NCI-H2081 treated with DMSO at 0.1 percent for 48 hours (cell line): ENCODE measurements around the gene MYH13.

Experiments used
- DNase-seq: peaks from one replicate; lab custom pipeline; 2025; lab: John Stamatoyannopoulos, UW

MYH13 gene

DNA sequence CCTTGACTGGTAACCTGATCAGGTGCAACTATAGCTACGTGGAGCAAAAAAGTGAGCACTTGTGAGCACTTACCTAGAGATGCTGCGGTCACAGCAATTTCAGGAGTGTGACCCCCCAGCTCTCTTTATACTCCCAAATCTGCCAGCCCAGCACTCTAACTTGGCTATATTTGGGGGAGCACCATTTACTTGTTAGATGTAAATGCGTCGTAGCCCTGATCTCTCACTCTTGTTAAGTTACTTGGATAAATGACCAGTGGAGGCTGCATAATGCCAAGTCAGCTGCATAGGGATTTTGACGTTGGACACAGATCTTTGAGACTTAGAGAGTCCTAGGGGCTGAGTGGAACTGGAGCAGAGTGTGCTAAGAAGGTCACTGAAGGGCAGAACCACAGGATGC, at the start of gene MYH13:
TSS of gene MYH13 (minus strand) at position 101 of the 400 bp plus-strand sequence. CDS start 8,476 bp downstream, outside the sequence.
- no peak for DNase-seq

- DNase-seq: no peak
Measured at GRCh38 chr17:10421900-10422542, 49.2 kb upstream of the MYH13 start, which contains the start of gene MYH8. TSS of gene MYH8 (minus strand) at chr17:10421950. CDS start at chr17:10420227, 1,723 bp downstream.

DNA sequence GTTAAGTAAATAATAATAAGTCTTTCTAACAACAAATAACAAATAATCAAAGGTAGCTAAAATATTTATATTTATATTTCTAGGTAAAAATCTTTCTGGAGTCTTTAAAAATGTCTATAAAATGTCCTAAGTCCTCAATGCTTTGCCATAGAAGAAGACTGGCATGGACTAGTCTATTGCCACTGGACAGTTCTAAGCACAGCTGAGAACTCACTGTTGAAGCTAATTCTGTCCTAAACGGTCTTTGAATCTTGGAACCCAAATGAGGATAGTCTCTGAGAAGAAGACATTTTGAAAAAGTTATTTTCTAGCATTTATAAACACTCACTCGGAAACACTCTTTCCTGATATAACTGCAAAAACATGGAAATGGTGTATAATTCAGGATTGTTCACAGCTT, 48.4 kb upstream of the MYH13 start:
- DNase-seq: no peak

GRCh38 chr17:10420811-10421210, 48.0 kb upstream of the MYH13 start:
- no peak for DNase-seq

DNA sequence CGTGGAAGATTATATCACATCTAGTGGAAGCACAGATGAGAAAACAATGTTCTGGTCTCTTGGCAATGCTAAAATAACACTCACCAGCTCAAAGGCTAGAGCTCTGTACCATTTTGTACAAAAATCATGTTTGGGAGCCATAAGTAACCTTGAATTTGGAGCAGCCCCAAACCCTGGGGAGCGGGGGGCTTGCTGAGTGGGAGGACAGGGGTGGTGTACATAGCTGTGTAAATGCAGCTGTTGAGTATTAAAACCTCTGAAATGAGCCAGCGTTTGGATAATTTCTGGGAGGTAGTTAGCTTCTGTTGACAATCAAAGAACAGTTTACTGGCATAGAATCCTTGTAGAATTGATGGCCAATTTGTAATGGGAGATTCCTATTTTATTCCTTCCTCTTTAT, 44.6 kb upstream of the MYH13 start:
- no peak for DNase-seq

- DNase-seq: no peak
Measured at GRCh38 chr17:10415161-10415560, 42.4 kb upstream of the MYH13 start.

DNA sequence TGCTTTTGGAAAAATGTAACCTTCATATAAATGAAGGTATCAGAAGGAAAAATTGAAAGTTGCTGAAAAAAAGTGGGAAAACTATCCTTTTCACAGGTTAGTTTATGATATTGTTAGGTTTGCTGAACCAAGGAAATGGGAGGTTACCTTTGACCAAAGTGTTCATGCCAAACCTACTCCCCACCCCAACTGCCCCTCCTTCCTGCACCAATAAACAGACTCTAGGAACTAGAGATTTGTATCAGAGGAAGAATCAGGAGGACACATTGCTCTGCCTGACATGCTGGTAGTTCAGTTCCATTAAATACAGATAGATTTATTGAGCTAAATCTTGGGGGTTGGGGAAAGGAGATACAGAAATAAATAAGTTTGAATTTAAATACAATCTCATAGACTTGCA, 30.8 kb upstream of the MYH13 start:
- no peak for DNase-seq

DNA sequence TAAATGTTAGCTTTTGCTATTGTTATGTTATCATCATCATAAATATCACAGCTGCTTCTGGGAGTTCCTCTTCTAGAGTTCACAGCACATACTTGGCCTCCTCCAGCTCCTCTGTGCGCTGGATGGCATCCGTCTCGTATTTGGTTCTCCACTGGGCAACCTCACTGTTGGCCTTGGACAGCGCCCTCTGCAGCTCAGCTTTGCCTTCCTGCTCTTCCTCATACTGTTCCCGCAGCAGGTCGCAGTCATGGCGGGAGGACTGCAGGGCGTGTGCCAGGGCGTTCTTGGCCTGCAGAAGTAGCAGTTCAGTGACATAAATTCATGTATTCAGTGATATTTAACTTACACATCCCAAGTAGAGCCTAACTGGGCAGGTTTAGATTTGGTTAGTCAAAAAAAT, 25.5 kb upstream of the MYH13 start:
- DNase-seq: no peak

- no peak for DNase-seq
Measured at GRCh38 chr17:10396524-10397163, 23.8 kb upstream of the MYH13 start.

- DNase-seq: no peak
Measured at GRCh38 chr17:10394201-10394887, 21.5 kb upstream of the MYH13 start.

- no peak for DNase-seq
Measured at GRCh38 chr17:10392880-10393279, 20.1 kb upstream of the MYH13 start.

DNA sequence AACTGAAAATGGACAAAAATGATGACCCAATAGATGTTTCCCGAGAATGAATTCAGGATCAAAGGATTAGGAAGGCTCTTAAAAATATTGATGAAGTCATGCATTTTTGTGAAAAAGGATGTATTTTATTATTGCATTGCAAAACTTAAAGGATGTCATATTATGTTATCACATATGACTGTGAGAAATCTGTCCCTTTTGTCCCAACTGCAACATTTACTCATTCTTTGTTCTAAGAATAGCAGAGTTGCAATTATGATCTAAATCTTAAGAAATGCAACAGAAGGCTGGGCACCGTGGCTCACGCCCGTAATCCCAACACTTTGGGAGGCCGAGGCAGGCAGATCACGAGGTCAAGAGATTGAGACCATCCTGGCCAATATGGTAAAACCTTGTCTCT, 13.1 kb upstream of the MYH13 start:
- DNase-seq: no peak

DNA sequence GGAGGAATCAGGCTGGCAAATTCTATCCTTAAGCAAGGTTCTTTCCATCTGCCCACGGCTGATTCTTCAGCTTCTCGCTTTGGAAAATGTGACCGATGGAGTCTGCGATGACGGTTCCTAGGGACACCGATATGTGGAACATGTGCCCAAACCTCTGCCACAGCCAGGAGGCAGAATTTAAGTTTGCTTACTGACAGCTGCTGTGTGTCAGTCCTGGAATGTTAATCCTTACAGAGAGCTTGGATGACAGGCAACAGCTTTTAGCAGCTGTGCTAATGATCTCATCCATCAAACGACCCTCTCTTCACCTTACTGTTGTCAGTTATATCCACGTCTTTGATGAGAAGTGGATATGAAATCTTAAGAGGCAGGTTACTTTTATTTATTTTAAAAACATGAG, 11.4 kb upstream of the MYH13 start:
- DNase-seq: no peak

GRCh38 chr17:10380631-10381408, 8.0 kb upstream of the MYH13 start:
- no peak for DNase-seq

DNA sequence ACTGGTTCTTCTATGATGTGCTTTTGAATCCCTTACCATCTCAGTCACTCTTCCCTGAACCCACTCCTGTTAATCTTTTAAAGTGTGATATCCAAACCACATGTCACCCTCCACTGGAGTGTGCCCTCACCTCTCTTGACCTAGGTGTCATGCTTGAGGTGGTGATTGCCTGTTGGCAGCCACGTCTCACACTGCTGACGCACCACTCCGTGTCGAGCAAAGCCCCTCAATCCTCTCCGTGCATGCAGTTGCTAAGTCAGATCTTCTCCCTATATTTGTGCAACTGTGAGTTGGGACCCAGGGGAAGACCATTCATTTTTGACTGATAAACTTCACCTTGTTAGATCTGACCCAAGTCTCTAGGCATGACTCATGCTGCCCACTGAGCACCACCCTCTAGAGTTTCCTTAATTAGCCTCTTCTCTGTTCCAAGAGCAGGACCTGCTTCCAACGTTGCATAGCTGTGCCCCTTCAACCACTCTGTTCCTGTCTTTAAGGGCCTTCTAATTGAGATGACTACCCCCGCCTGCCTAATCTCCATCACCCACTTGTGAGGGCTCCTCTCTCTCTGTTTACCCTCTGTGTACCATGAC, 2.7 kb downstream of the MYH13 start:
- DNase-seq: no peak

GRCh38 chr17:10369239-10369638, 3.6 kb downstream of the MYH13 start:
- DNase-seq: no peak

DNA sequence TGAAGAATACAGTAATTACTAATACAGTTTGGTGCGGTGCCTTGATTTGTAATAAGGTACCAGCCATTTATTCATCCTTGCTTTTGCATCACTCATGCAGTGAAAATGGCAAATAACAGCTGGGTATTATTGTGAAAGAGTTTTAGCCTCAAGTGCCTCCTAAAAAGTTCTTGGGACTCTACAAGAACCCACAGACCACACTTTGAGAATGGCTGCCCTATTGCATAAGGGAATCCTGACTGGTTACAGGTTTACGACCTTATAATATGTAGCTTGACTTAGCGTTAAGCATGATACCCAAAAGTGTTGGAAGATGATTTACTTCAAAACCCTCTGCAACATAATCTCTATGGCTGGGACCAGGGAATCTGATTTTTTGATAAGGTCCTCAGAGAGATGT, 4.2 kb downstream of the MYH13 start:
- no peak for DNase-seq

GRCh38 chr17:10360578-10360977, 12.2 kb downstream of the MYH13 start:
- no peak for DNase-seq

- no peak for DNase-seq
Measured at GRCh38 chr17:10357768-10358167, 15.0 kb downstream of the MYH13 start.

DNA sequence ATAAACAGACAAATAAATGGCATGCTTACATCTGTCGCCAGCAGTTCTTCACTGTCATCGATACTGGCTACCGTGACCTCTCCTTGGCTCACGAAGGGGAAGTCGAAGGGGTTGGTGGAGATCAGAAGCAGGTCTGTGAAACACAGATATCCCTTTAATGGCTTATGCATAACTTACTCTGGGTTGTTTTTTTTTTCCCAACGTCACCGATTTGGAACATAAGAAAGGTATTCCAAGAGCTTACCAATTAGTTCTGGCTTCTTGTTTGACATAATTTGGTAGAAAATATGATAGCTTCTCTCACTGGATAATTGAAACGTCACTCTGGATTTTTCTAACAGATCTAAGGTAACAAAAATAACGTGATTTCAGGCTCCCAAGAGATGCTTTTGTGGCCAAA, 18.2 kb downstream of the MYH13 start:
- no peak for DNase-seq

- no peak for DNase-seq
Measured at GRCh38 chr17:10352893-10353292, 19.9 kb downstream of the MYH13 start.

GRCh38 chr17:10349403-10349802, 23.4 kb downstream of the MYH13 start:
- no peak for DNase-seq
